CD14-positive monocyte (primary cell): Measurements from ENCODE around the gene MAP2K7. TPM values are rescaled to one million over a fixed set of nuclear protein-coding genes. Genes with fewer than 3 reads are reported as not detected.

Source experiments
- DNase-seq, 3 donors: peaks; one replicate each; pipeline ENCODE4 v3.0.0-alpha.2; 2011 to 2022
- H2AFZ ChIP-seq: 2 replicates; pipeline ENCODE4 v1.6.0; 2012; ENCODE audit warnings: mild to moderate bottlenecking, low read depth, low read length, inconsistent platforms; ENCODE audit not compliant: insufficient read depth, poor library complexity, severe bottlenecking
- H3K27ac ChIP-seq, 2 donors: 1 replicate in 1 of 2; 2 replicates in 1 of 2; pipeline ENCODE4 v1.5.1; 2012 to 2013; ENCODE audit warnings: low read length in 2 of 2, control low read depth in 1 of 2, inconsistent platforms in 1 of 2, low read depth in 1 of 2, mild to moderate bottlenecking in 1 of 2
- H3K27me3 ChIP-seq, 2 donors: one replicate each; pipeline versions ENCODE4 v1.6.0 to v1.6.1; 2011 to 2013; ENCODE audit warnings: low read length in 2 of 2; ENCODE audit not compliant: control insufficient read depth in 2 of 2, insufficient read depth in 2 of 2
- H3K36me3 ChIP-seq, 2 donors: replicated peaks in 1 of 2; 1 replicate in 1 of 2; 2 replicates in 1 of 2; pipeline versions ENCODE4 v1.5.1 to v1.6.1; 2012 to 2013; ENCODE audit warnings: low read length in 2 of 2, control low read depth in 1 of 2, inconsistent platforms in 1 of 2, mild to moderate bottlenecking in 1 of 2; ENCODE audit not compliant: insufficient read depth in 2 of 2, control insufficient read depth in 1 of 2
- H3K4me1 ChIP-seq, 2 donors: 1 replicate in 1 of 2; 2 replicates in 1 of 2; pipeline versions ENCODE4 v1.5.1 to v1.6.1; 2012 to 2013; ENCODE audit warnings: low read length in 2 of 2, control low read depth in 1 of 2, inconsistent platforms in 1 of 2, mild to moderate bottlenecking in 1 of 2, moderate library complexity in 1 of 2; ENCODE audit not compliant: insufficient read depth in 2 of 2, control insufficient read depth in 1 of 2
- H3K4me2 ChIP-seq: replicated peaks from 2 replicates; pipeline ENCODE3; 2012; ENCODE audit warnings: low read length, moderate library complexity, mild to moderate bottlenecking; ENCODE audit not compliant: poor library complexity, severe bottlenecking; ENCODE audit errors: extremely low read depth
- H3K4me3 ChIP-seq, 3 experiments: fragments of 200-600 bp in 1 of 3; sonication (generic) in 1 of 3; replicated peaks in 1 of 3; 1 replicate in 2 of 3; 2 replicates in 1 of 3; pipeline ENCODE4 v1.5.1; 2011 to 2013; ENCODE audit warnings: low read length in 3 of 3, mild to moderate bottlenecking in 3 of 3, control low read depth in 2 of 3, low read depth in 2 of 3, inconsistent platforms in 1 of 3, moderate library complexity in 1 of 3
- H3K79me2 ChIP-seq: 2 replicates; pipeline ENCODE4 v1.6.0; 2012; ENCODE audit warnings: mild to moderate bottlenecking, control low read depth, inconsistent platforms, low read length, moderate library complexity; ENCODE audit not compliant: insufficient read depth
- H3K9ac ChIP-seq: 2 replicates; pipeline ENCODE4 v1.6.0; 2017; ENCODE audit warnings: low read length, mild to moderate bottlenecking; ENCODE audit not compliant: insufficient read depth, poor library complexity, severe bottlenecking
- H3K9me3 ChIP-seq, 2 donors: replicated peaks in 1 of 2; 1 replicate in 1 of 2; 2 replicates in 1 of 2; pipeline versions ENCODE4 v1.5.1 to v1.6.1; 2012 to 2013; ENCODE audit warnings: low read length in 2 of 2, control low read depth in 1 of 2; ENCODE audit not compliant: control insufficient read depth in 1 of 2, insufficient read depth in 1 of 2
- H4K20me1 ChIP-seq: 2 replicates; pipeline ENCODE4 v1.6.0; 2012; ENCODE audit warnings: mild to moderate bottlenecking, low read length, control low read depth, moderate library complexity; ENCODE audit not compliant: insufficient read depth
- H3K27ac Mint-ChIP-seq, 7 donors: one replicate each; pipeline ENCODE4 v1.8.0; 2020; ENCODE audit warnings: mild to moderate bottlenecking in 7 of 7, mixed read lengths in 7 of 7, moderate library complexity in 6 of 7, inconsistent platforms in 2 of 7
- H3K27me3 Mint-ChIP-seq, 3 donors: one replicate each; pipeline ENCODE4 v1.8.0; 2021 to 2022; ENCODE audit warnings: low read depth in 3 of 3, mild to moderate bottlenecking in 3 of 3, mixed read lengths in 3 of 3, moderate library complexity in 3 of 3, inconsistent platforms in 1 of 3
- H3K36me3 Mint-ChIP-seq, 2 donors: one replicate each; pipeline ENCODE4 v1.8.0; 2020; ENCODE audit warnings: mixed read lengths in 2 of 2, inconsistent platforms in 1 of 2, mild to moderate bottlenecking in 1 of 2
- H3K4me1 Mint-ChIP-seq: one replicate; pipeline ENCODE4 v1.8.0; 2020; ENCODE audit warnings: mild to moderate bottlenecking, mixed read lengths
- H3K4me3 Mint-ChIP-seq, 2 donors: one replicate each; pipeline ENCODE4 v1.8.0; 2020; ENCODE audit warnings: mild to moderate bottlenecking in 2 of 2, mixed read lengths in 2 of 2, moderate library complexity in 1 of 2
- H3K9me3 Mint-ChIP-seq, 7 donors: one replicate each; pipeline ENCODE4 v1.8.0; 2020 to 2022; ENCODE audit warnings: mixed read lengths in 7 of 7, mild to moderate bottlenecking in 6 of 7, moderate library complexity in 6 of 7, inconsistent platforms in 2 of 7
- WGBS: methylation state at CpG from one replicate; pipeline ENCODE4 v1.1.5; 2013; ENCODE audit warnings: missing lambda C conversion rate; ENCODE audit not compliant: insufficient coverage; 5-methylcytosine and 5-hydroxymethylcytosine counted together
- intact Hi-C, 2 donors: fragments of 100-400 bp; cut with micrococcal nuclease; formaldehyde crosslinking; loops; one replicate each; pipeline versions ENCODE4 v1.15.0 to v1.15.1; 2023
- polyA plus RNA-seq, 3 donors: library from polyadenylated mRNA; depleted of rRNA in 1 of 3; unstranded in 2 of 3; stranded (reverse) in 1 of 3; fragments of 300-500 nt in 2 of 3; fragments of >200 nt in 1 of 3; fragmentation: Illumina TruSeq in 2 of 3; gene quantifications; 1 replicate in 2 of 3; 2 replicates in 1 of 3; pipeline ENCODE4 v1.2.3, GENCODE V29; 2012 to 2021
- TF ChIP-seq, protein P1 (sequence below): fragments of 200-600 bp; IDR thresholded peaks from one replicate; pipeline ENCODE4 v1.8.0; 2022; ENCODE audit warnings: antibody characterized with exemption, mild to moderate bottlenecking

The MAP2K7 gene
- polyA plus RNA-seq, 3 donors: 0.92 to 39.5 (median 1.5) TPM

DNA sequence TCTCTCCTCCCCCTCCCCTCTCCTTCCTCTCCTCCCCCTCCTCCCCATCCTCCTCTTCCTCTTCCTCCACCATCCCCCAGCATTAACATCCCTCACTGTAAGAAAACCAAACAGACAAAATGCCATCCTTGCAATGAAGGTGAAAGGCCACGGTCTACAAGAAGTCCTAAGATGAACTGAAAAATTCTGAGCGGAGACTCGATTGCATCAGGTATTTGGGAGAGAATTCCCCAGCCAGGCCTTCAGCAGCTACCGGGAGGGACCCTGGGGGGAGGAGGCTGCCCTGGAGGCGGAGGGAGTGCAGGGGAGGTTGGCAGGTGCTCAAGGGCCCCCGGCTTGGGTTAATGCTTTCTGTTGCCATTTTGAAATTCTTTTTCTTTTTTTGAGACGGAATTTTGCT lies 49.9 kb downstream of the MAP2K7 start:
- 81% methylated on average over 7 of the region's 7 CpGs for WGBS

DNA sequence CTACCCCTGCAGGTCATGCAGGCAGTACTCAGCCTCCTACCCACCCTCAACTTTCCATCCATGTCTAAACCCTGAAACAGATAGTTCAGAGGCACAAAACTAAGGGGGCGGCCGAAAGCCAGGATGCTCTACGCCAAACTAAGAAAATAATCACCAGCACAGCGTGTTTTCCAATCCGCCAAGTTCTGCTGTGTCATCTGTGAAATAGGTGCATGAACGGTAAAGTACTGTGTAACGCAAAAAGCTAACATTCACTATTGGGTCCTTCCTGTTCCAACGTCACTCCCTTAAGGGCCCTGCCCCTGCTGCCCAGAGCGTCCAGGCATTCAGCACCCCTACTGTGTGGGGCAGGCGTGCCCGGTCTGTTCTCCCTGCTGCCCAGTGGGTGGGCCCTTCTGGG lies 52.0 kb downstream of the MAP2K7 start:
- H3K27ac Mint-ChIP-seq: no peak overlapping the region
- peaks cover 15% of the 10 kb centered on the region for H3K4me1 Mint-ChIP-seq
- Histone ChIP-seq H3K9me3 (no peaks in the 10 kb centered on the region), H3K36me3 (peaks cover 5 to 22% of the 10 kb centered on the region in 2 donors), H4K20me1 (no peaks in the 10 kb centered on the region), H3K79me2 (no peaks in the 10 kb centered on the region), H3K4me2 (no peak overlapping the region), H3K27ac (no peak overlapping the region), H3K27me3 (no peaks in the 10 kb centered on the region), H3K4me1 (peaks cover 4 to 15% of the 10 kb centered on the region in 2 donors), H3K9ac (no peak overlapping the region), H3K4me3 (no peak overlapping the region), H2AFZ (no peak overlapping the region)
- H3K27me3 Mint-ChIP-seq: peaks cover 0 to 1% (median 0%) of the 10 kb centered on the region in 3 donors
- no peak for DNase-seq
- TF ChIP-seq, protein P1, sequence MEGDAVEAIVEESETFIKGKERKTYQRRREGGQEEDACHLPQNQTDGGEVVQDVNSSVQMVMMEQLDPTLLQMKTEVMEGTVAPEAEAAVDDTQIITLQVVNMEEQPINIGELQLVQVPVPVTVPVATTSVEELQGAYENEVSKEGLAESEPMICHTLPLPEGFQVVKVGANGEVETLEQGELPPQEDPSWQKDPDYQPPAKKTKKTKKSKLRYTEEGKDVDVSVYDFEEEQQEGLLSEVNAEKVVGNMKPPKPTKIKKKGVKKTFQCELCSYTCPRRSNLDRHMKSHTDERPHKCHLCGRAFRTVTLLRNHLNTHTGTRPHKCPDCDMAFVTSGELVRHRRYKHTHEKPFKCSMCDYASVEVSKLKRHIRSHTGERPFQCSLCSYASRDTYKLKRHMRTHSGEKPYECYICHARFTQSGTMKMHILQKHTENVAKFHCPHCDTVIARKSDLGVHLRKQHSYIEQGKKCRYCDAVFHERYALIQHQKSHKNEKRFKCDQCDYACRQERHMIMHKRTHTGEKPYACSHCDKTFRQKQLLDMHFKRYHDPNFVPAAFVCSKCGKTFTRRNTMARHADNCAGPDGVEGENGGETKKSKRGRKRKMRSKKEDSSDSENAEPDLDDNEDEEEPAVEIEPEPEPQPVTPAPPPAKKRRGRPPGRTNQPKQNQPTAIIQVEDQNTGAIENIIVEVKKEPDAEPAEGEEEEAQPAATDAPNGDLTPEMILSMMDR: no peak
- peaks cover 0 to 3% (median 0%) of the 10 kb centered on the region in 7 donors for H3K9me3 Mint-ChIP-seq
- WGBS: 66% methylated on average over 8 of the region's 11 CpGs
- no peak overlapping the region for H3K4me3 Mint-ChIP-seq
- peaks cover 14 to 30% of the 10 kb centered on the region in 2 donors for H3K36me3 Mint-ChIP-seq
- intact Hi-C loops: no loop called here

More for the DNA sequence above, 49.9 kb downstream of the MAP2K7 start:
- Histone ChIP-seq H3K9me3 (no peaks in the 10 kb centered on the region), H3K4me3 (no peak overlapping the region), H3K36me3 (peaks cover 0 to 10% of the 10 kb centered on the region in 2 donors), H2AFZ (no peak overlapping the region), H3K27ac (no peak overlapping the region), H3K9ac (no peak overlapping the region), H3K27me3 (no peaks in the 10 kb centered on the region), H4K20me1 (no peaks in the 10 kb centered on the region), H3K4me2 (no peak overlapping the region), H3K79me2 (no peaks in the 10 kb centered on the region), H3K4me1 (peaks cover 4 to 15% of the 10 kb centered on the region in 2 donors)
- intact Hi-C loops: no loop called here
- peaks cover 0 to 3% (median 0%) of the 10 kb centered on the region in 7 donors for H3K9me3 Mint-ChIP-seq
- no peak overlapping the region for H3K27ac Mint-ChIP-seq
- peaks cover 6 to 15% of the 10 kb centered on the region in 2 donors for H3K36me3 Mint-ChIP-seq
- DNase-seq: no peak
- H3K4me3 Mint-ChIP-seq: no peak overlapping the region
- peaks cover 0 to 1% (median 1%) of the 10 kb centered on the region in 3 donors for H3K27me3 Mint-ChIP-seq
- TF ChIP-seq, protein P1: no peak
- H3K4me1 Mint-ChIP-seq: peaks cover 13% of the 10 kb centered on the region
